NCI-H524 treated with DMSO at 0.1 percent for 48 hours (cell line): ENCODE data around the gene IFI44.

Experiments used
- DNase-seq: peaks from one replicate; lab custom pipeline; 2025; lab: John Stamatoyannopoulos, UW

Gene IFI44

DNA sequence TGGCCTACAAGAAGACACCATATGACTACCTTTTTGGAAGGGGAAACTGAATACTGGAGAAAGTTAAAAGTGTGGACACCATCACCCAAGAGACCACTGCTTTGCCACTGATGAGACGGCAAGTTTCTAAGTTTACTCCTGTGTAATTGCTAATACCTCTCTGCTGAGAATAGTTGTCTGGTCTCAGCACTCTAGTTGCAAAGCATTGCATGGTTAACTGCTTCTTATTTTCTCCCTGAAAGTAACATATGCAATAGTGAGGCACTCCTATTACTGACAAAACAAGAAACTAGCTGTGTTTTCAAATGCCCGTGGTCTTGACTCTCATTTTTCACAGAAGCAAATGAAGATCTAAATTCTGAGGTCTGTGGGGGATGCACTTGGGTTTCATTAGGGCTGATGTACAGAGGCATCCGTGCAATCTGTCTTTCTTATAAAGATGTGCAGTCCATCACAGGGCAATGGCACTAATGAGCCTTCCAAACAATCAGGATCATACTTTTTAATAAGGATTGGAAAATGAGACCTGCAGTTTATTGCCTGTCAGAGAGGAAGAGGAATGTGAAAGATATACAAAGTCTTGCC is 62.9 kb downstream of the IFI44 start:
- DNase-seq: no peak

DNA sequence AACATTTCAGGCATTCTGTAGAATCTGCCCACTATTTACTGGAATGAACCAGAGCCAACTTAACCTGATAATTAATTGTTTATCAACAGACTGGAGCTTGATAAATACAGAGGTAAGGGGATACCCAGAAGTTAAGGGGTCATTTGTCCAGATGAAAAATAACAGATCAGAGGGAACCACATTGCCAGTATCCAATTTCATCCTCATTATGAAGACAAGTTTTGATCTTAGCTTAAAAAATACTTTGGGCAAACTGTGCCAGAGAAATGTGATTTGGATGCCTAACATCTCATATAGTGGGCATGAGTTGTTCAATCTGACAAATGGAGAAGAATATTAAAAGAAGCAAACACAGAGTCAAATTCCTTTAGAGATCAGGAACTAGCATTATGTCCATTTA is 63.7 kb downstream of the IFI44 start:
- DNase-seq: no peak
